ENCODE measurements around the gene OSBP2. TPM values are rescaled to one million over a fixed set of nuclear protein-coding genes. Genes with fewer than 3 reads are reported as not detected.

Gene OSBP2
- total and polyA plus RNA-seq, 2 of the 13 experiments (the other 11 are each of a cell fraction or from before 2014, with no cell fraction given): 5.0 to 7.7 TPM

- no peak for TF ChIP-seq ZNF101 (CRISPR knock-in tag; IDR thresholded peaks at IDR 0.05; ENCODE audit: borderline replicate concordance, low read depth)
- TF ChIP-seq BORCS8-MEF2B (CRISPR knock-in tag; IDR thresholded peaks at IDR 0.05): peak; percentile 51; the same call in 1 of the 2 replicates
- TF ChIP-seq HBP1 (CRISPR knock-in tag; IDR thresholded peaks at IDR 0.05; ENCODE audit: low read depth): 0 out of 2 replicates have a peak, but pooled peaks have one; percentile 16
- peak; percentile 17 for TF ChIP-seq XRCC5 (optimal IDR thresholded peaks at IDR 0.05; ENCODE audit: low read length)
- peak; percentile 95 for TF ChIP-seq THRA (CRISPR knock-in tag; IDR thresholded peaks at IDR 0.05; ENCODE audit: borderline replicate concordance)
- no peak for TF ChIP-seq TRIM22 (IDR thresholded peaks at IDR 0.05)
- 0 out of 2 replicates have a peak, but pooled peaks have one; percentile 26 for TF ChIP-seq ZFP1 (CRISPR knock-in tag; IDR thresholded peaks at IDR 0.05)
- peak; percentile 46; the same call in 1 of the 2 replicates for TF ChIP-seq ZMYM3 (CRISPR knock-in tag; IDR thresholded peaks at IDR 0.05)
- 0 out of 2 replicates have a peak, but pooled peaks have one; percentile 70 for TF ChIP-seq ZNF33A (CRISPR knock-in tag; IDR thresholded peaks at IDR 0.05; ENCODE audit: borderline replicate concordance)
- TF ChIP-seq ZNF296 (CRISPR knock-in tag; conservative IDR thresholded peaks at IDR 0.05): no peak
- 0 out of 2 replicates have a peak, but pooled peaks have one; percentile 24 for TF ChIP-seq HNRNPL (IDR thresholded peaks at IDR 0.05; ENCODE audit: low read depth, low read length)
- no peak for TF ChIP-seq CC2D1A (CRISPR knock-in tag; IDR thresholded peaks at IDR 0.05)
- TF ChIP-seq TRAFD1 (CRISPR knock-in tag; IDR thresholded peaks at IDR 0.05; ENCODE audit: borderline replicate concordance): no peak
- TF ChIP-seq RBFOX2 (IDR thresholded peaks at IDR 0.05; ENCODE audit: low read depth, low read length): no peak
- no peak for TF ChIP-seq SMAD1 (CRISPR knock-in tag; IDR thresholded peaks at IDR 0.05; ENCODE audit: borderline replicate concordance, low read depth)
- no peak for TF ChIP-seq ELF4 (CRISPR knock-in tag; IDR thresholded peaks at IDR 0.05; ENCODE audit: borderline replicate concordance)
- TF ChIP-seq ZNF292 (CRISPR knock-in tag; IDR thresholded peaks at IDR 0.05; ENCODE audit: borderline replicate concordance, low read depth): peak; percentile 89; the same call in 1 of the 2 replicates
- TF ChIP-seq MXD3 (CRISPR knock-in tag; IDR thresholded peaks at IDR 0.05): no peak
- peak; percentile 93 for TF ChIP-seq RXRA (CRISPR knock-in tag; IDR thresholded peaks at IDR 0.05)
- peak; percentile 67; the same call in 1 of the 2 replicates for TF ChIP-seq HOXA9 (CRISPR knock-in tag; IDR thresholded peaks at IDR 0.05; ENCODE audit: borderline replicate concordance)
- no peak for TF ChIP-seq ZNF460 (CRISPR knock-in tag; IDR thresholded peaks at IDR 0.05; ENCODE audit: borderline replicate concordance)
- TF ChIP-seq SAP130 (CRISPR knock-in tag; IDR thresholded peaks at IDR 0.05; ENCODE audit: low read depth): peak; percentile 74
These were observed 168.6 kb downstream of the OSBP2 start (continued) for GRCh38 chr22:30863081-30863833.
